HepG2 (cell line): ENCODE measurements around the gene HAPLN2. TPM values are rescaled to one million over a fixed set of nuclear protein-coding genes. Genes with fewer than 3 reads are reported as not detected.

Source experiments
- BRD4 ChIP-seq: sonication (generic); formaldehyde crosslinking; IDR thresholded peaks from 2 replicates; pipeline ENCODE4 v1.4.0; 2020; ENCODE audit warnings: missing genetic modification reagents
- CEBPG ChIP-seq: IDR thresholded peaks from 2 replicates; pipeline ENCODE4 v1.6.1; 2016
- CEBPZ ChIP-seq: IDR thresholded peaks from 2 replicates; pipeline ENCODE4 v1.6.1; 2012; ENCODE audit warnings: low read length, improper control_type of control experiment
- CHD4 ChIP-seq: fragments of 200-600 bp; sonication (generic); IDR thresholded peaks from 2 replicates; pipeline ENCODE4 v1.7.0; 2017; ENCODE audit warnings: mild to moderate bottlenecking, low read length, borderline replicate concordance
- GPN1 ChIP-seq: sonication (generic); formaldehyde crosslinking; IDR thresholded peaks from 2 replicates; pipeline ENCODE4 v1.5.1; 2020; ENCODE audit warnings: missing genetic modification reagents, borderline replicate concordance
- HHEX ChIP-seq: IDR thresholded peaks from 2 replicates; pipeline ENCODE4 v1.6.1; 2016; ENCODE audit warnings: control low read depth
- HMG20A ChIP-seq: IDR thresholded peaks from 2 replicates; pipeline ENCODE4 v1.6.1; 2016; ENCODE audit warnings: borderline replicate concordance
- HNF4G ChIP-seq, 2 experiments: sonication (generic) in 1 of 2; formaldehyde crosslinking in 1 of 2; IDR thresholded peaks; 2 replicates each; pipeline versions ENCODE4 v1.4.0 to v1.6.1; 2011 to 2020; ENCODE audit warnings: borderline replicate concordance in 2 of 2, low read depth in 2 of 2, mild to moderate bottlenecking in 2 of 2, low read length in 1 of 2, missing genetic modification reagents in 1 of 2, moderate library complexity in 1 of 2
- HOXA3 ChIP-seq: sonication (generic); formaldehyde crosslinking; IDR thresholded peaks from 2 replicates; pipeline ENCODE4 v1.5.0; 2020; ENCODE audit warnings: missing genetic modification reagents
- JUND ChIP-seq: sonication (generic); formaldehyde crosslinking; IDR thresholded peaks from 2 replicates; pipeline ENCODE4 v1.8.0; 2022; ENCODE audit warnings: mild to moderate bottlenecking, missing genetic modification reagents
- MBD4 ChIP-seq: IDR thresholded peaks from 2 replicates; pipeline ENCODE4 v1.6.1; 2012; ENCODE audit warnings: low read length, inconsistent platforms, borderline replicate concordance
- NCOA2 ChIP-seq: sonication (generic); formaldehyde crosslinking; IDR thresholded peaks from 2 replicates; pipeline ENCODE4 v1.8.0; 2022; ENCODE audit warnings: inconsistent platforms
- NR2F1 ChIP-seq, 2 experiments: fragments of 450-650 bp in 1 of 2; formaldehyde crosslinking in 1 of 2; IDR thresholded peaks; 2 replicates each; pipeline versions ENCODE4 v1.5.0 to v1.6.1; 2016 to 2020; ENCODE audit warnings: mild to moderate bottlenecking in 1 of 2, missing compliant biosample characterization in 1 of 2, missing genetic modification reagents in 1 of 2, moderate library complexity in 1 of 2
- SATB2 ChIP-seq: sonication (generic); formaldehyde crosslinking; IDR thresholded peaks from 2 replicates; pipeline ENCODE4 v1.5.0; 2020; ENCODE audit warnings: missing genetic modification reagents
- SIX4 ChIP-seq: sonication (generic); formaldehyde crosslinking; IDR thresholded peaks from 2 replicates; pipeline ENCODE4 v1.4.0; 2020; ENCODE audit warnings: missing genetic modification reagents
- SPEN ChIP-seq: sonication (generic); formaldehyde crosslinking; IDR thresholded peaks from 2 replicates; pipeline ENCODE4 v1.5.1; 2020; ENCODE audit warnings: low read depth, mild to moderate bottlenecking, missing genetic modification reagents
- ZBTB44 ChIP-seq: sonication (generic); formaldehyde crosslinking; IDR thresholded peaks from 2 replicates; pipeline ENCODE4 v1.4.0; 2020; ENCODE audit warnings: missing genetic modification reagents
- ZBTB8A ChIP-seq: sonication (generic); formaldehyde crosslinking; IDR thresholded peaks from 2 replicates; pipeline ENCODE4 v1.4.0; 2020; ENCODE audit warnings: mild to moderate bottlenecking, low read depth, missing genetic modification reagents, borderline replicate concordance
- ZC3H13 ChIP-seq: sonication (generic); formaldehyde crosslinking; IDR thresholded peaks from 2 replicates; pipeline ENCODE4 v1.8.1; 2023; ENCODE audit warnings: mild to moderate bottlenecking, missing genetic modification reagents, moderate library complexity
- ZHX1 ChIP-seq: sonication (generic); formaldehyde crosslinking; IDR thresholded peaks from 2 replicates; pipeline ENCODE4 v1.8.1; 2022; ENCODE audit warnings: low read depth, mild to moderate bottlenecking, missing genetic modification reagents
- ZNF709 ChIP-seq: sonication (generic); formaldehyde crosslinking; IDR thresholded peaks from 2 replicates; pipeline ENCODE4 v1.5.0; 2020; ENCODE audit warnings: mild to moderate bottlenecking, missing genetic modification reagents
- ZSCAN21 ChIP-seq: sonication (generic); formaldehyde crosslinking; IDR thresholded peaks from 2 replicates; pipeline ENCODE4 v1.8.0; 2022; ENCODE audit warnings: mild to moderate bottlenecking, missing genetic modification reagents, moderate library complexity, borderline replicate concordance
- polyA plus RNA-seq, 8 experiments: library from polyadenylated mRNA; depleted of rRNA in 3 of 8; stranded (reverse) in 7 of 8; unstranded in 1 of 8; fragments of >200 nt; fragmentation: Illumina TruSeq in 4 of 8; extraction: Trizol in 4 of 8; gene quantifications; 2 replicates each; pipeline versions ENCODE4 v1.2.1 to v1.2.3, GENCODE V29; 2011 to 2016; ENCODE audit warnings: low read depth in 4 of 8, missing spikeins in 1 of 8, mixed read lengths in 1 of 8; ENCODE audit not compliant: insufficient read depth in 1 of 8
- total RNA-seq, 5 experiments: library from RNA; depleted of rRNA; stranded (reverse); fragments of >200 nt; fragmentation: Illumina TruSeq; extraction: Trizol; gene quantifications; 2 replicates each; pipeline ENCODE4 v1.2.3, GENCODE V29; 2016; ENCODE audit warnings: low read depth in 1 of 5

HAPLN2 gene
- total and polyA plus RNA-seq, 2 of the 13 experiments (the other 11 are each of a cell fraction or from before 2014, with no cell fraction given) = not detected

GRCh38 chr1:156591432-156592157 is 27.6 kb upstream of the HAPLN2 start, which contains the start of gene NAXE (continued):
- 0 out of 2 replicates have a peak, but pooled peaks have one; percentile 38 for TF ChIP-seq ZHX1 (CRISPR knock-in tag)
- peak; percentile 86 for TF ChIP-seq SPEN (CRISPR knock-in tag)
- 0 out of 2 replicates have a peak, but pooled peaks have one; percentile 13 for TF ChIP-seq ZC3H13 (CRISPR knock-in tag)
- no peak for TF ChIP-seq ZNF709 (CRISPR knock-in tag)
- no peak for TF ChIP-seq HMG20A (CRISPR knock-in tag)
- no peak for TF ChIP-seq SIX4
- TF ChIP-seq NCOA2 (CRISPR knock-in tag) = no peak; the same call in 1 of the 2 replicates
- no peak for TF ChIP-seq GPN1 (CRISPR knock-in tag)
- 0 out of 2 replicates have a peak, but pooled peaks have one; percentile 57 for TF ChIP-seq ZSCAN21 (CRISPR knock-in tag)
- TF ChIP-seq MBD4 = no peak
- peak; percentile 41; the same call in 1 of the 2 replicates for TF ChIP-seq JUND
- TF ChIP-seq HNF4G (IDR thresholded peaks at IDR 0.05; ENCODE audit: borderline replicate concordance, low read depth, low read length) = no peak
- TF ChIP-seq HNF4G (CRISPR knock-in tag; IDR thresholded peaks at IDR 0.05; ENCODE audit: borderline replicate concordance, low read depth) = no peak
- no peak for TF ChIP-seq NR2F1 (CRISPR knock-in tag; IDR thresholded peaks at IDR 0.05)
- TF ChIP-seq ZBTB8A = no peak
- peak; percentile 47; the same call in 1 of the 2 replicates for TF ChIP-seq HOXA3
- no peak for TF ChIP-seq SATB2
- TF ChIP-seq BRD4 (CRISPR knock-in tag) = no peak
- TF ChIP-seq ZBTB44 (CRISPR knock-in tag) = no peak
- no peak for TF ChIP-seq CEBPG (CRISPR knock-in tag)
- TF ChIP-seq CHD4 = no peak
- no peak for TF ChIP-seq HHEX
- no peak for TF ChIP-seq CEBPZ
